OCI-LY1 (cell line): ENCODE data around the gene LYZL4.

Experiments used
- H2AFZ ChIP-seq: fragments of 200-600 bp; sonication (generic), shearing (Covaris generic); 2 replicates; pipeline ENCODE4 v1.6.0; 2014; ENCODE audit warnings: antibody characterized with exemption, mild to moderate bottlenecking, low read length
- H3F3A ChIP-seq: fragments of 200-600 bp; sonication (generic), shearing (Covaris generic); 2 replicates; pipeline ENCODE4 v1.6.0; 2014; ENCODE audit warnings: mild to moderate bottlenecking, antibody characterized with exemption, low read length, moderate library complexity; ENCODE audit not compliant: insufficient read depth
- H3K27ac ChIP-seq: fragments of 200-600 bp; sonication (generic); 2 replicates; pipeline ENCODE4 v1.5.1; 2014; ENCODE audit warnings: low read length, mixed run types, mild to moderate bottlenecking, low read depth; ENCODE audit not compliant: poor library complexity, severe bottlenecking
- H3K27me3 ChIP-seq: fragments of 200-600 bp; sonication (generic); 2 replicates; pipeline ENCODE4 v1.6.0; 2014; ENCODE audit warnings: antibody characterized with exemption, mild to moderate bottlenecking, low read length, moderate library complexity; ENCODE audit not compliant: insufficient read depth
- H3K36me3 ChIP-seq: fragments of 200-600 bp; sonication (generic); 2 replicates; pipeline ENCODE4 v1.6.1; 2014; ENCODE audit warnings: mild to moderate bottlenecking, antibody characterized with exemption, low read length, moderate library complexity, mixed read lengths; ENCODE audit not compliant: insufficient read depth
- H3K4me1 ChIP-seq: fragments of 200-600 bp; sonication (generic); 2 replicates; pipeline ENCODE4 v1.5.1; 2014; ENCODE audit warnings: mild to moderate bottlenecking, low read length, moderate library complexity; ENCODE audit not compliant: insufficient read depth, severe bottlenecking
- H3K4me2 ChIP-seq: fragments of 200-600 bp; sonication (generic), shearing (Covaris generic); 2 replicates; pipeline ENCODE4 v1.6.1; 2014; ENCODE audit warnings: low read length
- H3K4me3 ChIP-seq: fragments of 200-600 bp; sonication (generic); 2 replicates; pipeline ENCODE4 v1.5.1; 2014; ENCODE audit warnings: low read length, low read depth, mild to moderate bottlenecking, mixed read lengths; ENCODE audit not compliant: poor library complexity, severe bottlenecking
- H3K79me2 ChIP-seq: fragments of 200-600 bp; shearing (Covaris generic); 2 replicates; pipeline ENCODE4 v1.6.1; 2016; ENCODE audit warnings: mixed run types, low read length, mixed read lengths; ENCODE audit not compliant: insufficient read depth
- H3K9ac ChIP-seq: fragments of 200-600 bp; sonication (generic), shearing (Covaris generic); 2 replicates; pipeline ENCODE4 v1.6.1; 2014; ENCODE audit warnings: mild to moderate bottlenecking, low read length, mixed read lengths
- H3K9me2 ChIP-seq: fragments of 200-600 bp; sonication (generic), shearing (Covaris generic); 2 replicates; pipeline ENCODE4 v1.6.1; 2014; ENCODE audit warnings: low read depth, mild to moderate bottlenecking, low read length, mixed read lengths
- H3K9me3 ChIP-seq: fragments of 200-600 bp; shearing (Covaris generic); 2 replicates; pipeline ENCODE4 v1.6.1; 2014; ENCODE audit warnings: low read length, mixed read lengths
- H4K20me1 ChIP-seq: fragments of 200-600 bp; sonication (generic), shearing (Covaris generic); 2 replicates; pipeline ENCODE4 v1.6.0; 2016; ENCODE audit warnings: mild to moderate bottlenecking, low read length; ENCODE audit not compliant: insufficient read depth
- CTCF ChIP-seq: fragments of 200-600 bp; sonication (generic), shearing (Covaris generic); IDR thresholded peaks from 2 replicates; pipeline ENCODE4 v1.5.1; 2017; ENCODE audit warnings: mild to moderate bottlenecking, antibody characterized with exemption, low read length, moderate library complexity, mixed read lengths
- EZH2 ChIP-seq: fragments of 200-600 bp; sonication (generic), shearing (Covaris generic); IDR thresholded peaks from 2 replicates; pipeline ENCODE4 v1.8.0; 2017; ENCODE audit warnings: borderline replicate concordance, mixed run types, mild to moderate bottlenecking, antibody characterized with exemption, low read length, moderate library complexity, mixed read lengths

The LYZL4 gene

GRCh38 chr3:42351207-42351606 is 59.2 kb downstream of the LYZL4 start:
- H3K4me3 ChIP-seq = no peak overlapping the region
- no peaks in the 10 kb centered on the region for H3K9me3 ChIP-seq
- H4K20me1 ChIP-seq = no peaks in the 10 kb centered on the region
- no peaks in the 10 kb centered on the region for H3K9me2 ChIP-seq
- no peak overlapping the region for H3K9ac ChIP-seq
- no peaks in the 10 kb centered on the region for H3K4me1 ChIP-seq
- TF ChIP-seq EZH2 = no peak
- no peak for TF ChIP-seq CTCF
- H3K27ac ChIP-seq = no peak overlapping the region
- no peaks in the 10 kb centered on the region for H3K36me3 ChIP-seq
- no peak overlapping the region for H2AFZ ChIP-seq
- no peaks in the 10 kb centered on the region for H3K27me3 ChIP-seq
- H3K4me2 ChIP-seq = no peak overlapping the region
- H3F3A ChIP-seq = no peaks in the 10 kb centered on the region
- H3K79me2 ChIP-seq = no peaks in the 10 kb centered on the region

GRCh38 chr3:42349765-42350594 is 60.4 kb downstream of the LYZL4 start:
- H3K79me2 ChIP-seq = no peaks in the 10 kb centered on the region
- no peaks in the 10 kb centered on the region for H3K27me3 ChIP-seq
- H3K9me2 ChIP-seq = no peaks in the 10 kb centered on the region
- H3K9ac ChIP-seq = no peak overlapping the region
- no peak overlapping the region for H3K4me3 ChIP-seq
- H3K4me1 ChIP-seq = no peaks in the 10 kb centered on the region
- no peak overlapping the region for H2AFZ ChIP-seq
- H3K27ac ChIP-seq = no peak overlapping the region
- TF ChIP-seq EZH2 (no peak), CTCF (no peak)
- no peaks in the 10 kb centered on the region for H3F3A ChIP-seq
- H3K4me2 ChIP-seq = no peak overlapping the region
- H3K36me3 ChIP-seq = no peaks in the 10 kb centered on the region
- H4K20me1 ChIP-seq = no peaks in the 10 kb centered on the region
- H3K9me3 ChIP-seq = no peaks in the 10 kb centered on the region

- no peaks in the 10 kb centered on the region for H3K9me2 ChIP-seq
- H3K4me1 ChIP-seq = no peaks in the 10 kb centered on the region
- H3K9ac ChIP-seq = no peak overlapping the region
- no peaks in the 10 kb centered on the region for H3K27me3 ChIP-seq
- TF ChIP-seq CTCF (no peak), EZH2 (no peak)
- H3F3A ChIP-seq = no peaks in the 10 kb centered on the region
- no peaks in the 10 kb centered on the region for H3K36me3 ChIP-seq
- H2AFZ ChIP-seq = no peak overlapping the region
- H4K20me1 ChIP-seq = no peaks in the 10 kb centered on the region
- no peaks in the 10 kb centered on the region for H3K79me2 ChIP-seq
- H3K4me3 ChIP-seq = no peak overlapping the region
- no peak overlapping the region for H3K4me2 ChIP-seq
- H3K27ac ChIP-seq = no peak overlapping the region
- no peaks in the 10 kb centered on the region for H3K9me3 ChIP-seq
Observed at GRCh38 chr3:42347928-42348327, 62.5 kb downstream of the LYZL4 start.
